Measurements from ENCODE around the gene ANXA8. TPM values are rescaled to one million over a fixed set of nuclear protein-coding genes. Genes with fewer than 3 reads are reported as not detected.
"Not testable (repeated sequence)": the region's sequence is repeated elsewhere in the genome, so short reads cannot be mapped to it uniquely, and the experiment has no call there.

The ANXA8 gene, protein sequence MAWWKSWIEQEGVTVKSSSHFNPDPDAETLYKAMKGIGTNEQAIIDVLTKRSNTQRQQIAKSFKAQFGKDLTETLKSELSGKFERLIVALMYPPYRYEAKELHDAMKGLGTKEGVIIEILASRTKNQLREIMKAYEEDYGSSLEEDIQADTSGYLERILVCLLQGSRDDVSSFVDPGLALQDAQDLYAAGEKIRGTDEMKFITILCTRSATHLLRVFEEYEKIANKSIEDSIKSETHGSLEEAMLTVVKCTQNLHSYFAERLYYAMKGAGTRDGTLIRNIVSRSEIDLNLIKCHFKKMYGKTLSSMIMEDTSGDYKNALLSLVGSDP
- total RNA-seq (not detected), polyA plus RNA-seq (not detected)

DNA sequence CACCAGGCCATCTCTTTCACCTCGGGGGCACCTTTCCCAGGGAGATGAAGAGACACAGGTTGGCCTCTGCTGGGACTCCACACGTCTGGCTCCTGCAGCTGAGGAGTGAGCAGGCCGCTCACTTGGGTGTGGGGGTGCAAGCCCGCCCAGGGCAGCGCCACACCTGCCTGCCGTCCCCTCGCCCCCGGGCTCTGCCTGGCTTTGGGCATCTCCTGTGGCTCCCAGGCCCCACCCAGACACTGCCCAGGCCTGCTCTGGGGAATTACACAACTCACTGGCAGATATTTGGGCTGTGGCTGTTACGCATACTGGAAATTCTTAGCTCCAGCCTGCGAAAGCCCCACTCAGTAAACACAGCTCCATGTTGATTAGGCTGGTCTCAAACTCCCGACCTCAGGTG lies at the start of gene ANXA8:
TSS of gene ANXA8 (minus strand) at position 193 of the 400 bp plus-strand sequence. CDS start at position 11, 182 bp downstream.
- not testable (repeated sequence) for H3K27me3 ChIP-seq (ENCODE audit: control insufficient read depth, insufficient read depth, low read length); H3K4me1 Mint-ChIP-seq; DNase-seq; H3K4me1 ChIP-seq (ENCODE audit: control insufficient read depth, insufficient read depth, low read length, poor library complexity, severe bottlenecking); H3K4me3 ChIP-seq (ENCODE audit: low read depth, low read length); H3K27ac ChIP-seq (ENCODE audit: insufficient read depth, low read length, poor library complexity, severe bottlenecking); H3K27ac Mint-ChIP-seq; H3K9me3 ChIP-seq (ENCODE audit: control insufficient read depth in 2 of 2, low read length in 2 of 2); H3K9me3 Mint-ChIP-seq; H3K36me3 ChIP-seq (ENCODE audit: control insufficient read depth, insufficient read depth, low read length); H3K36me3 Mint-ChIP-seq; H3K27me3 Mint-ChIP-seq
- peak in 1 of 2 donors; percentile 13 for ATAC-seq (ENCODE audit: low read depth in 2 of 2)
- peak within 1 kb of the TSS in 1 of 4 donors; percentile 10 for H3K4me3 Mint-ChIP-seq

DNA sequence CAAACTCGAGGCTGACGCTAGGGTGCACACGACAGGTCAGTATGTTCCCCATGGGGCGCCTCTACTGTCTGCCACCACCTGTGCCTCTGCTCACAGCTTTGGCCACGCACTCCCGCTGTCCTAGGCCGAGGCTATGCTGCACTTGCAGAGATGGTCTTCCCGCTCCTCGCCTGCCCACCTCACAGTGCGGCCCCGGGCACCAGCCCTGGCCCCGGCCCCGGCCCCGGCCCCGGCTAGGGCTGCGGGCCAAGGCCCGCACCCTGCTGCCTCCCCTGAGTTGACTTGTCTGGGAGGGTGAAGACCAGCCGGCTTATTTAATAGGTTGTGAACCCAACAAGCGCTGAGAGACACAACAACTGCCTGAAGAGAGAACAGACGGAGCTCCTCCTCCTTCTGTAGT lies 39.6 kb upstream of the ANXA8 start, which contains the start of gene AGAP9:
TSS of gene AGAP9 (minus strand) at position 164 of the 400 bp plus-strand sequence. CDS start at position 52, 112 bp downstream.
- H3K27me3 Mint-ChIP-seq; H3K9me3 Mint-ChIP-seq; H3K36me3 ChIP-seq (ENCODE audit: control insufficient read depth, insufficient read depth, low read length); ATAC-seq (ENCODE audit: low read depth in 2 of 2); H3K4me3 ChIP-seq (ENCODE audit: low read depth, low read length); H3K4me1 ChIP-seq (ENCODE audit: control insufficient read depth, insufficient read depth, low read length, poor library complexity, severe bottlenecking); H3K27ac ChIP-seq (ENCODE audit: insufficient read depth, low read length, poor library complexity, severe bottlenecking); H3K36me3 Mint-ChIP-seq; H3K4me3 Mint-ChIP-seq; H3K4me1 Mint-ChIP-seq; H3K27me3 ChIP-seq (ENCODE audit: control insufficient read depth, insufficient read depth, low read length); H3K9me3 ChIP-seq (ENCODE audit: control insufficient read depth in 2 of 2, low read length in 2 of 2); DNase-seq; H3K27ac Mint-ChIP-seq: not testable (repeated sequence)

DNA sequence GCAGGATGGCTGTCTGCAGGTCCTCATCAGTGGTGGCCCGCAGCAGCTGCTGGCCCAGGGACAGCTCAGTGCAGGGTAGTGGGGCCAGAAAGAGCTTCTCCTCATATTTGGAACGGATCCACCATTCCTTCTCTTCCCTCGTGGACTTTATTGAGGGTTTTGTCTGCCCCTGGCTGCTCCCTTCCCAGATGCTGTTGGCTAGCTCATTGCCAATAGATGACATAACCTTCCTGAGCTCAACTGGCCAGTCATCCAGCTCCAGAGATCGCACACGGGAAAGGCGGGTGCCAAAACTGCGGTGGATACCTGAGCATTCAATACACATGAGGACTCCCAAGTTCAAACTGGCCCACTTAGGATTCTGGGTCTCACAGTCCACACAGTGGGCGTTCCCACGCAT lies 18.4 kb upstream of the ANXA8 start:
- not testable (repeated sequence) for ATAC-seq (ENCODE audit: low read depth in 2 of 2); H3K9me3 ChIP-seq (ENCODE audit: control insufficient read depth in 2 of 2, low read length in 2 of 2); H3K4me3 ChIP-seq (ENCODE audit: low read depth, low read length); H3K27ac ChIP-seq (ENCODE audit: insufficient read depth, low read length, poor library complexity, severe bottlenecking); H3K9me3 Mint-ChIP-seq; H3K36me3 ChIP-seq (ENCODE audit: control insufficient read depth, insufficient read depth, low read length); H3K27me3 ChIP-seq (ENCODE audit: control insufficient read depth, insufficient read depth, low read length); H3K4me3 Mint-ChIP-seq; H3K36me3 Mint-ChIP-seq; H3K4me1 ChIP-seq (ENCODE audit: control insufficient read depth, insufficient read depth, low read length, poor library complexity, severe bottlenecking); H3K27me3 Mint-ChIP-seq; DNase-seq; H3K4me1 Mint-ChIP-seq; H3K27ac Mint-ChIP-seq

DNA sequence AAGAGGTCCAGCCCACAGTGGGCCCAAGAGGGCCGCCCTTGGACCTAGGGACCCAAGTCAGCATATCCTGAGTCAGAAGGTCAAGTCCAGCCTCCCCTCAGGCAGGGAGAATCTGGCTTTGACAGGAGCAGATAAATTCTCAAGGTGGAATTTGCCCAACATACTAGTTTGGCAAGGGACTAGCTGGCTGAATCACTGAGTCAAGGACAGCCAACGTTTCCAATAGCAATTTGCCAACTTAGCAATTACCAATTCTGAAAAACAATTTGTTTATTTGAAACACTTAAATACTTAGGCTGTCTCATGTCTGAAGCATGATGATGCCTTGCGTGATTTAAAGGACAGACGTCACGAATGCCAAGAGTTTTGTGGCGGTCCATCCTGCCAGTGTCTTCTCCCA lies 10.3 kb upstream of the ANXA8 start:
- H3K27ac Mint-ChIP-seq; H3K9me3 Mint-ChIP-seq; H3K9me3 ChIP-seq (ENCODE audit: control insufficient read depth in 2 of 2, low read length in 2 of 2); H3K36me3 Mint-ChIP-seq; H3K4me1 ChIP-seq (ENCODE audit: control insufficient read depth, insufficient read depth, low read length, poor library complexity, severe bottlenecking); ATAC-seq (ENCODE audit: low read depth in 2 of 2); H3K4me3 Mint-ChIP-seq; H3K36me3 ChIP-seq (ENCODE audit: control insufficient read depth, insufficient read depth, low read length); H3K4me3 ChIP-seq (ENCODE audit: low read depth, low read length); H3K27ac ChIP-seq (ENCODE audit: insufficient read depth, low read length, poor library complexity, severe bottlenecking); DNase-seq; H3K4me1 Mint-ChIP-seq; H3K27me3 ChIP-seq (ENCODE audit: control insufficient read depth, insufficient read depth, low read length); H3K27me3 Mint-ChIP-seq: not testable (repeated sequence)

DNA sequence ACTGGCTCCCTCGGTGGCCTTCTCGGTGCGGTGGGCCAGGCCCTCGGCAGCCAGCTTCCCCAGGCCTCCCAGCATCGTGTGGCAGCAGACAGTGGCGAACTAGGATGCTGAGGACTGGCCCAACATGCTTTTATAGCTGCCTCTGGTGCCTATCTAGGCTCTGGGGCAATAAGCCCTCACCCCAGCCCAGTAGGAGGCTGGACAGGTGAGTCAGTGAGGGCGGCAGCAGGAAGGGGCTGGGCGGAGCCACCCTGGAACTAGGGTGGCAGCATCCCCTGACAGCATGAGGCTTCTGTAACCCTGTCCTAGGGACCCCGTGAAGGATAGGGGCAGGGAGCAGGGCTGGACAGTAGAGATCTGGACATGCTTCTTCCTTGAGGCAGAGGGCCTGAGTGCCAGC lies 7.7 kb upstream of the ANXA8 start, which contains the start of gene FAM25G:
TSS of gene FAM25G (minus strand) at position 101 of the 400 bp plus-strand sequence. CDS start at position 75, 26 bp downstream.
- H3K4me3 Mint-ChIP-seq; H3K36me3 Mint-ChIP-seq; H3K4me3 ChIP-seq (ENCODE audit: low read depth, low read length); H3K27ac Mint-ChIP-seq; H3K9me3 Mint-ChIP-seq; H3K27me3 ChIP-seq (ENCODE audit: control insufficient read depth, insufficient read depth, low read length); DNase-seq; H3K4me1 ChIP-seq (ENCODE audit: control insufficient read depth, insufficient read depth, low read length, poor library complexity, severe bottlenecking); ATAC-seq (ENCODE audit: low read depth in 2 of 2); H3K9me3 ChIP-seq (ENCODE audit: control insufficient read depth in 2 of 2, low read length in 2 of 2); H3K4me1 Mint-ChIP-seq; H3K27ac ChIP-seq (ENCODE audit: insufficient read depth, low read length, poor library complexity, severe bottlenecking); H3K36me3 ChIP-seq (ENCODE audit: control insufficient read depth, insufficient read depth, low read length); H3K27me3 Mint-ChIP-seq: not testable (repeated sequence)

DNA sequence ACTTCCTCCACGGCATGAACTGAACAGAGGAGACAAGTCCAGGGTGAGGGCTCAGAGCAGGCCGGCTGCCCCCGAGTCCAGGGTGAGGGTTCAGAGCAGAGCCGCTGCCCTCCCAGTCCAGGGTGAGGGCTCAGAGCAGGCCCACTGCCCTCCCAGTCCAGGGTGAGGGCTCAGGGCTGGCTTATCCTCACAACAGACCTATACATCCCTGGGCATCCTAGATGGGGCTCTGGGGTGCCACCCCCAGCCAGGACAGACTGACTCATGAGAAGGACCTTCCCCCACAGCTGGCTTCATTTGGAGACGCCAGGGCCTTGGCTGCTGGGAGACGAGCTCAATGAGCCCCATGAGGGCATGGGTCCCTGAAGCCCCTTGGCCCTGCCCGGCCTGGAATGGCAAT lies 5.7 kb upstream of the ANXA8 start:
- not testable (repeated sequence) for H3K27me3 ChIP-seq (ENCODE audit: control insufficient read depth, insufficient read depth, low read length); ATAC-seq (ENCODE audit: low read depth in 2 of 2); H3K9me3 Mint-ChIP-seq; H3K4me3 Mint-ChIP-seq; H3K27ac ChIP-seq (ENCODE audit: insufficient read depth, low read length, poor library complexity, severe bottlenecking); H3K36me3 ChIP-seq (ENCODE audit: control insufficient read depth, insufficient read depth, low read length); H3K36me3 Mint-ChIP-seq; H3K4me3 ChIP-seq (ENCODE audit: low read depth, low read length); H3K4me1 Mint-ChIP-seq; H3K9me3 ChIP-seq (ENCODE audit: control insufficient read depth in 2 of 2, low read length in 2 of 2); H3K4me1 ChIP-seq (ENCODE audit: control insufficient read depth, insufficient read depth, low read length, poor library complexity, severe bottlenecking); DNase-seq; H3K27me3 Mint-ChIP-seq; H3K27ac Mint-ChIP-seq

DNA sequence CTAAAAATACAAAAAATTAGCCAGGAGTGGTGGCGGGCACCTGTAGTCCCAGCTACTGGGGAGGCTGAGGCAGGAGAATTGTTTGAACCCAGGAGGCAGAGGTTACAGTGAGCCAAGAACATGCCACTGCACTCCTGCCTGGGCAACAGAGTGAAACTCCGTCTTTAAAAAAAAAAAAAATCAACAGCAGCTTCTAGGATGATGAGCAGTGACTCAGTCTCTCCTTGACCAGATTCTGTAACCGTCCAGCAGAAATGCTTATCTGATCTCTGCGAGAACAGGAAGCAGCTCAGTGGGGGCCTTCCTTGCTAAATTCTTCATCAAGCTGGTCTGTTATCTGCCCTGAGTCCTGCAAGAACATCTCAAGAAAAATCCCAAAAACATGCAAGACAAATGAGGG lies 2.0 kb upstream of the ANXA8 start:
- H3K4me3 Mint-ChIP-seq; H3K27me3 Mint-ChIP-seq; H3K4me3 ChIP-seq (ENCODE audit: low read depth, low read length); H3K4me1 ChIP-seq (ENCODE audit: control insufficient read depth, insufficient read depth, low read length, poor library complexity, severe bottlenecking); H3K27me3 ChIP-seq (ENCODE audit: control insufficient read depth, insufficient read depth, low read length); H3K36me3 Mint-ChIP-seq; DNase-seq; H3K9me3 ChIP-seq (ENCODE audit: control insufficient read depth in 2 of 2, low read length in 2 of 2); H3K36me3 ChIP-seq (ENCODE audit: control insufficient read depth, insufficient read depth, low read length); H3K27ac Mint-ChIP-seq; H3K27ac ChIP-seq (ENCODE audit: insufficient read depth, low read length, poor library complexity, severe bottlenecking); H3K9me3 Mint-ChIP-seq; ATAC-seq (ENCODE audit: low read depth in 2 of 2); H3K4me1 Mint-ChIP-seq: not testable (repeated sequence)

DNA sequence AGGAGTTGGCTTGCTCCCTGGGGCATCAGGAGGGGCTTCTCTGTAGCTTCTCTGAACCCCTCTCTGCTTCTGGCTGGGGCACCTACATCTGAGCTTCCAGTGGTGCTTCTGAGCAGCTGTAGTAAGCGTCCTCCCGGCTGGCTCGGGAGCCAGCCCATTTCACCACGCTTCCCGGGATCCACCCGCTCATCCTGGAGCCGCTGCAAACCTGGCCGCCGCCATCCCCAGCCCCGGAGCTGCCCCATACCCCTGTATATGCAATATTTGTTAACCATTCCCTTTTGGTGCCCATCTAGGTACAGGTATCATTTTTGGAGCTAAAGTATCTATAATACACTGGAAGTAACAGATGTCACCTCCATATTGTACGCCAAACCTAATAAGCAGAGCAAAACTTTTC lies 871 bp upstream of the ANXA8 start:
- H3K4me1 ChIP-seq (ENCODE audit: control insufficient read depth, insufficient read depth, low read length, poor library complexity, severe bottlenecking); H3K36me3 ChIP-seq (ENCODE audit: control insufficient read depth, insufficient read depth, low read length); H3K4me1 Mint-ChIP-seq; DNase-seq; ATAC-seq (ENCODE audit: low read depth in 2 of 2); H3K9me3 Mint-ChIP-seq; H3K4me3 ChIP-seq (ENCODE audit: low read depth, low read length); H3K27me3 Mint-ChIP-seq; H3K27ac Mint-ChIP-seq; H3K27ac ChIP-seq (ENCODE audit: insufficient read depth, low read length, poor library complexity, severe bottlenecking); H3K9me3 ChIP-seq (ENCODE audit: control insufficient read depth in 2 of 2, low read length in 2 of 2); H3K36me3 Mint-ChIP-seq; H3K27me3 ChIP-seq (ENCODE audit: control insufficient read depth, insufficient read depth, low read length): not testable (repeated sequence)
- H3K4me3 Mint-ChIP-seq = peak overlapping the region in 1 of 4 donors; percentile 7
